ENCODE data around the gene OR10G6. TPM values are rescaled to one million over a fixed set of nuclear protein-coding genes. Genes with fewer than 3 reads are reported as not detected.

The OR10G6 gene
- total RNA-seq, result not detected
- not detected for polyA plus RNA-seq
- long read RNA-seq, donor 1, result 0 reads
- long read RNA-seq, donor 2, result 0 reads
- long read RNA-seq, donor 3, result 0 reads

- DNase-seq (no peak), ATAC-seq (no peak)
- Histone ChIP-seq H3K36me3 (no peaks in the 10 kb centered on the region), H3K4me3 (no peak within 1 kb of the TSS), H3K27ac (no peak within 1 kb of the TSS), H3K27me3 (no peaks in the 10 kb centered on the region), H3K9me3 (no peaks in the 10 kb centered on the region), H3K4me1 (no peaks in the 10 kb centered on the region)
- intact Hi-C loops (cut with DNase I), result no loop called here
- 56 to 69% (median 65%) methylated on average over 1 of the region's 1 CpG for WGBS, 4 donors
- TF ChIP-seq POLR2A (IDR thresholded peaks at IDR 0.05) (no peak), CTCF (IDR thresholded peaks at IDR 0.05) (no peak)
Measured at GRCh38 chr11:123995119-123995518, at the start of gene OR10G6. TSS of gene OR10G6 (minus strand) at chr11:123995161. CDS start at chr11:123995161, 0 bp downstream.

GRCh38 chr11:124043420-124043819 is 48.5 kb upstream of the OR10G6 start:
- DNase-seq, result no peak
- Histone ChIP-seq H3K4me3 (no peak overlapping the region), H3K4me1 (no peaks in the 10 kb centered on the region), H3K36me3 (no peaks in the 10 kb centered on the region), H3K27ac (no peak overlapping the region), H3K9me3 (no peaks in the 10 kb centered on the region), H3K27me3 (no peaks in the 10 kb centered on the region)
- ATAC-seq, result no peak
- intact Hi-C loops (cut with DNase I), result no loop called here
- WGBS, 4 donors, result 77 to 85% (median 83%) methylated on average over 4 of the region's 4 CpGs
- TF ChIP-seq CTCF (IDR thresholded peaks at IDR 0.05) (no peak), POLR2A (IDR thresholded peaks at IDR 0.05) (no peak)

- Histone ChIP-seq H3K9me3 (no peaks in the 10 kb centered on the region), H3K27ac (no peak within 1 kb of the TSS), H3K27me3 (no peaks in the 10 kb centered on the region), H3K4me1 (no peaks in the 10 kb centered on the region), H3K36me3 (no peaks in the 10 kb centered on the region), H3K4me3 (no peak within 1 kb of the TSS)
- DNase-seq (no peak), ATAC-seq (no peak)
- intact Hi-C loops (cut with DNase I), result no loop called here
- TF ChIP-seq POLR2A (IDR thresholded peaks at IDR 0.05) (no peak), CTCF (IDR thresholded peaks at IDR 0.05) (no peak)
- whole genome bisulfite sequencing, 4 donors, result 8 to 22% (median 11%) methylated on average over 1 of the region's 1 CpG
Measured at GRCh38 chr11:124041254-124041653, 46.3 kb upstream of the OR10G6 start, which contains the start of gene OR10G7. TSS of gene OR10G7 (minus strand) at chr11:124041325. CDS start at chr11:124039001, 2,324 bp downstream.

- no peak for TF ChIP-seq POLR2A (IDR thresholded peaks at IDR 0.05)
- TF ChIP-seq CTCF (IDR thresholded peaks at IDR 0.05), result no peak
- intact Hi-C loops (cut with DNase I), result no loop called here
- Histone ChIP-seq H3K36me3 (no peaks in the 10 kb centered on the region), H3K27ac (no peak overlapping the region), H3K4me1 (no peaks in the 10 kb centered on the region), H3K4me3 (no peak overlapping the region), H3K9me3 (no peaks in the 10 kb centered on the region), H3K27me3 (no peaks in the 10 kb centered on the region)
- 70 to 73% (median 70%) methylated on average over 7 to 9 of the region's 9 CpGs for WGBS, 4 donors
- ATAC-seq (no peak), DNase-seq (no peak)
Measured at GRCh38 chr11:124039557-124039956, 44.6 kb upstream of the OR10G6 start.
